Endodermal cell (in vitro differentiated cells): ENCODE measurements around the gene GSTA2. TPM values are rescaled to one million over a fixed set of nuclear protein-coding genes. Genes with fewer than 3 reads are reported as not detected.
"Not testable (repeated sequence)": the region's sequence is repeated elsewhere in the genome, so short reads cannot be mapped to it uniquely, and the experiment has no call there.

Experiments used
- DNase-seq: peaks from one replicate; pipeline ENCODE4 v3.0.0-alpha.2; 2017
- H3K27ac ChIP-seq: 2 replicates; pipeline ENCODE4 v1.5.1; 2013; ENCODE audit warnings: mild to moderate bottlenecking, low read depth, low read length, moderate library complexity
- H3K27me3 ChIP-seq: 2 replicates; pipeline ENCODE4 v1.6.1; 2013; ENCODE audit warnings: mild to moderate bottlenecking, low read length, moderate library complexity; ENCODE audit not compliant: insufficient read depth, control insufficient read depth, poor library complexity, severe bottlenecking
- H3K36me3 ChIP-seq: 2 replicates; pipeline ENCODE4 v1.7.0; 2013; ENCODE audit warnings: mild to moderate bottlenecking, low read length, moderate library complexity; ENCODE audit not compliant: control insufficient read depth, insufficient read depth
- H3K4me1 ChIP-seq: one replicate; pipeline ENCODE4 v1.7.0; 2013; ENCODE audit warnings: low read length; ENCODE audit not compliant: control insufficient read depth, insufficient read depth
- H3K4me3 ChIP-seq: 2 replicates; pipeline ENCODE4 v1.5.1; 2013; ENCODE audit warnings: mild to moderate bottlenecking, low read length, moderate library complexity
- H3K9ac ChIP-seq: 2 replicates; pipeline ENCODE4 v1.6.1; 2013; ENCODE audit warnings: mild to moderate bottlenecking, low read length, moderate library complexity; ENCODE audit not compliant: poor library complexity, severe bottlenecking; ENCODE audit errors: extremely low read depth
- H3K9me3 ChIP-seq: 2 replicates; pipeline ENCODE4 v1.6.1; 2013; ENCODE audit warnings: mild to moderate bottlenecking, low read length, moderate library complexity; ENCODE audit not compliant: control insufficient read depth
- H3K27ac Mint-ChIP-seq: 2 replicates; pipeline ENCODE4 v1.8.0; 2020; ENCODE audit warnings: mixed read lengths
- H3K27me3 Mint-ChIP-seq: 2 replicates; pipeline ENCODE4 v1.8.0; 2021; ENCODE audit warnings: mild to moderate bottlenecking, mixed read lengths; ENCODE audit not compliant: insufficient read depth
- H3K36me3 Mint-ChIP-seq: 2 replicates; pipeline ENCODE4 v1.8.0; 2020; ENCODE audit warnings: low read depth, mixed read lengths
- H3K4me1 Mint-ChIP-seq: 2 replicates; pipeline ENCODE4 v1.8.0; 2020; ENCODE audit warnings: mixed read lengths
- H3K4me3 Mint-ChIP-seq: 2 replicates; pipeline ENCODE4 v1.8.0; 2020; ENCODE audit warnings: mild to moderate bottlenecking, moderate library complexity, mixed read lengths
- H3K9me3 Mint-ChIP-seq: 2 replicates; pipeline ENCODE4 v1.8.0; 2020; ENCODE audit warnings: mild to moderate bottlenecking, mixed read lengths
- WGBS, 2 experiments: methylation state at CpG; one replicate each; pipeline versions ENCODE4 v1.1.5 to v1.1.7; 2013; ENCODE audit warnings: missing lambda C conversion rate in 2 of 2, mixed read lengths in 1 of 2; ENCODE audit not compliant: insufficient coverage in 1 of 2, insufficient read length in 1 of 2; 5-methylcytosine and 5-hydroxymethylcytosine counted together
- total RNA-seq, 2 donors: library from RNA; stranded (reverse); fragmentation: NEBNext Ultra II Directional in 1 of 2; extraction: Animal tissue kit (Norgen Biotek cat#: 25700) in 1 of 2; gene quantifications; 2 replicates in 1 of 2; 3 replicates in 1 of 2; pipeline ENCODE4 v1.2.1, GENCODE V29; 2021
- TF ChIP-seq, protein P1 (sequence below): fragments of 200-600 bp; sonication (generic); conservative IDR thresholded peaks from 2 replicates; pipeline ENCODE4 v1.5.0; 2021; ENCODE audit warnings: antibody characterized with exemption, mild to moderate bottlenecking

GSTA2 gene
- total RNA-seq, 2 donors from 2014 or later = 1.6 to 5.0 TPM

DNA sequence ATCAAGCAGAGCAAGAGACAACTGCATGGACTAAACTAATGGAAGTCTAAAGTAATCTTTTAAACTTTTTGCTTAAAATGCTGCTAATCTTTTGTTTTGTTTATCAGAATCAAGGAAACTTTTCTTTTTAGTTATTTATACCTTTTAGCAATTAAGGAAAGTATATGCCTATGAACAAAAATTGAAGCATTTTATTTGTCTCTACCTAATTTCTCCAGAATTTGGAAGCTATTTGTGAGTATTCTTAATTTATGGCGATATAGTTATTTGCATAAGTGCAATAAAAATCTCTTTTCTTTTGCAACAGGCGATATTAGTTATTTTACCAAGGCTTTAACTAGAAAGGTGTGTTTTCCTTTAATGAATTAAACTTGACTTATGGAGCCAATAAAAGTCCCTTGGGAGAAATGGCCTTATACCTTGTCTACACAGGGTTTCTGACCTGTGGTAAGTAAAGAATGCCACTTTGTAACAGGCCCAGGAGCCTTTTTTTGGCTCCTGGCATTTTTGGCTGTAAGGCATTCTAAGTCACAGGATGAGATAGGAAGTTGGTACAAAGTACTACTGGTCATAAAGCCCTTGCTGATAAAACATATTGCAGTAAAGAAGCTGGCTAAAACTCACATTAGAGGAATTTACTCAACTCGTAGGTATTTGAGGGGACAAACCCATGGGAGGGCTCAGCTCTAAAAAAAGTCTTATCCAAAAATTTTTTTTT is 55.2 kb downstream of the GSTA2 start:
- no peaks in the 10 kb centered on the region for H3K4me1 Mint-ChIP-seq
- no peak for DNase-seq
- TF ChIP-seq, protein P1, sequence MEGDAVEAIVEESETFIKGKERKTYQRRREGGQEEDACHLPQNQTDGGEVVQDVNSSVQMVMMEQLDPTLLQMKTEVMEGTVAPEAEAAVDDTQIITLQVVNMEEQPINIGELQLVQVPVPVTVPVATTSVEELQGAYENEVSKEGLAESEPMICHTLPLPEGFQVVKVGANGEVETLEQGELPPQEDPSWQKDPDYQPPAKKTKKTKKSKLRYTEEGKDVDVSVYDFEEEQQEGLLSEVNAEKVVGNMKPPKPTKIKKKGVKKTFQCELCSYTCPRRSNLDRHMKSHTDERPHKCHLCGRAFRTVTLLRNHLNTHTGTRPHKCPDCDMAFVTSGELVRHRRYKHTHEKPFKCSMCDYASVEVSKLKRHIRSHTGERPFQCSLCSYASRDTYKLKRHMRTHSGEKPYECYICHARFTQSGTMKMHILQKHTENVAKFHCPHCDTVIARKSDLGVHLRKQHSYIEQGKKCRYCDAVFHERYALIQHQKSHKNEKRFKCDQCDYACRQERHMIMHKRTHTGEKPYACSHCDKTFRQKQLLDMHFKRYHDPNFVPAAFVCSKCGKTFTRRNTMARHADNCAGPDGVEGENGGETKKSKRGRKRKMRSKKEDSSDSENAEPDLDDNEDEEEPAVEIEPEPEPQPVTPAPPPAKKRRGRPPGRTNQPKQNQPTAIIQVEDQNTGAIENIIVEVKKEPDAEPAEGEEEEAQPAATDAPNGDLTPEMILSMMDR = no peak
- peaks cover 16% of the 10 kb centered on the region for H3K9me3 Mint-ChIP-seq
- no peak overlapping the region for H3K4me3 Mint-ChIP-seq
- Histone ChIP-seq H3K4me1 (no peaks in the 10 kb centered on the region), H3K9me3 (peaks cover 20% of the 10 kb centered on the region), H3K4me3 (no peak overlapping the region), H3K27ac (no peak overlapping the region), H3K27me3 (no peaks in the 10 kb centered on the region), H3K36me3 (no peaks in the 10 kb centered on the region), H3K9ac (no peak overlapping the region)
- H3K36me3 Mint-ChIP-seq = no peaks in the 10 kb centered on the region
- no peak overlapping the region for H3K27ac Mint-ChIP-seq
- WGBS, 2 experiments = 91 to 100% methylated on average over 2 to 3 of the region's 3 CpGs
- peaks cover 1% of the 10 kb centered on the region for H3K27me3 Mint-ChIP-seq

DNA sequence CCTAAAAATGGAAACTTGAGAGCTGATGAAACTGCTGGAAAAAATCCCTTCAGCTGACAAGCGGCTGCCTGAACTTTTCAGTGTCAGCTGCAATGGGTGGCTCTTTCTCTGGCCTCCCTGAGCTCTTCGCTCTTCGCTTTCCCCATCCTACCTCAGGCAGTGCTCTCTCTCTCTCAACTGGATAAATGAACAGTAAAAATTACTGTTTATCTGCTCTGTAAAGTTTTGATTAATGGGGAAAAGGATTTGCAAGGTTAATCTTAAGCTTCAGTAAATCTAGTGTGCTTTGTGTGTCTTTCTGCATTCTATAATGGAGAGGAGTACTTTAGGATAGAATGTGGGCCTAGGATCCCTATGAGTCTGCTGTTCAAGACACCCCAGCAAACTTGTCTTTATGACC is 57.3 kb downstream of the GSTA2 start:
- H3K27ac Mint-ChIP-seq = no peak overlapping the region
- H3K27me3 Mint-ChIP-seq = peaks cover 1% of the 10 kb centered on the region

DNA sequence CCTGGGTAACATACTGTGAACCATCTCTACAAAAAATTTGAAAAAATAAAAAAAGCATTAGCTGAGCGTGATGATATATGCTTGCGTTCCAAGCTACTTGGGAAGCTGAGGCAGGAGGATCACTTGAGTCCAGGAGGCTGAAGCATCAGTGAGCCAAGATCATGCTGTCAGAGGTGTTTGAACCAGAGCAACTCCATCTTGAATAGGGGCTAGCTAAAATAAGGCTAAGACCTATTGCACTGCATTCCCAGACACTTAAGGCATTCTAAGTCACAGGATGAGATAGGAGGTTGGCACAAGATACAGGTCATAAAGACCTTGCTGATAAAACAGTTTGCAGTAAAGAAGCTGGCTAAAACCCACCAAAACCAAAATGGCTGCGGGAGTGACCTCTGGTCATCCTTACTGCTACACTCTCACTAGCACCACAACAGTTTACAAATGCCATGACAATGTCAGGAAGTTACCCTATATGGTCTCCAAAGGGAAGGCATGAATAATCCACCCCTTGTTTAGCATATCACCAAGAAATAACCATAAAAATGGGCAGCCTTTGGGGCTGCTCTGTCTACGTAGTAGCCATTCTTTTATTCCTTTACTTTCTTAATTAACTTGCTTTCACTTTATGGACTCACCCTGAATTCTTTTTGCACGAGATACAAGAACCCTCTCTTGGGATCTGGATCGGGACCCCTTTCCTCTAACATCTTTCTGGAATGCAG is 58.3 kb downstream of the GSTA2 start:
- H3K4me3 ChIP-seq, H3K36me3 Mint-ChIP-seq, H3K4me1 ChIP-seq, H3K36me3 ChIP-seq, H3K27me3 ChIP-seq, H3K27me3 Mint-ChIP-seq, H3K27ac ChIP-seq, H3K9ac ChIP-seq, H3K4me3 Mint-ChIP-seq, H3K4me1 Mint-ChIP-seq, DNase-seq, H3K27ac Mint-ChIP-seq: not testable (repeated sequence)
- WGBS, 2 experiments = 92 to 94% methylated on average over 4 to 6 of the region's 6 CpGs
- H3K9me3 ChIP-seq = peaks cover 20% of the 10 kb centered on the region
- H3K9me3 Mint-ChIP-seq = peaks cover 16% of the 10 kb centered on the region

More for the DNA sequence above, 57.3 kb downstream of the GSTA2 start:
- no peaks in the 10 kb centered on the region for H3K36me3 Mint-ChIP-seq
- H3K4me1 ChIP-seq = no peaks in the 10 kb centered on the region
- H3K4me1 Mint-ChIP-seq = no peaks in the 10 kb centered on the region
- H3K9me3 ChIP-seq = peaks cover 20% of the 10 kb centered on the region
- H3K9ac ChIP-seq = no peak overlapping the region
- TF ChIP-seq, protein P1 = no peak
- peaks cover 16% of the 10 kb centered on the region for H3K9me3 Mint-ChIP-seq
- 98 to 100% methylated on average over 1 to 3 of the region's 3 CpGs for WGBS, 2 experiments
- H3K27me3 ChIP-seq = no peaks in the 10 kb centered on the region
- no peak overlapping the region for H3K27ac ChIP-seq
- H3K36me3 ChIP-seq = no peaks in the 10 kb centered on the region
- DNase-seq = no peak
- no peak overlapping the region for H3K4me3 ChIP-seq
- H3K4me3 Mint-ChIP-seq = no peak overlapping the region
